Fibroblast of mammary gland (primary cell): ENCODE data around the gene TM9SF1.
A peak's percentile ranks its signal among the peaks of the same experiment; 100 is the strongest.

Source experiments
- DNase-seq: peaks from one replicate; pipeline ENCODE4 v3.0.0-alpha.2; 2010; ENCODE audit warnings: low read depth
- H3K4me3 ChIP-seq: 2 replicates; pipeline ENCODE4 v1.5.1; 2011; ENCODE audit warnings: low read depth, mild to moderate bottlenecking, low read length, moderate library complexity; ENCODE audit not compliant: control insufficient read depth
- TF ChIP-seq, protein P1 (sequence below): conservative IDR thresholded peaks from 2 replicates; pipeline ENCODE4 v1.5.1; 2011; ENCODE audit warnings: low read depth, low read length, inconsistent platforms; ENCODE audit not compliant: control insufficient read depth, insufficient read depth

The TM9SF1 gene, protein sequence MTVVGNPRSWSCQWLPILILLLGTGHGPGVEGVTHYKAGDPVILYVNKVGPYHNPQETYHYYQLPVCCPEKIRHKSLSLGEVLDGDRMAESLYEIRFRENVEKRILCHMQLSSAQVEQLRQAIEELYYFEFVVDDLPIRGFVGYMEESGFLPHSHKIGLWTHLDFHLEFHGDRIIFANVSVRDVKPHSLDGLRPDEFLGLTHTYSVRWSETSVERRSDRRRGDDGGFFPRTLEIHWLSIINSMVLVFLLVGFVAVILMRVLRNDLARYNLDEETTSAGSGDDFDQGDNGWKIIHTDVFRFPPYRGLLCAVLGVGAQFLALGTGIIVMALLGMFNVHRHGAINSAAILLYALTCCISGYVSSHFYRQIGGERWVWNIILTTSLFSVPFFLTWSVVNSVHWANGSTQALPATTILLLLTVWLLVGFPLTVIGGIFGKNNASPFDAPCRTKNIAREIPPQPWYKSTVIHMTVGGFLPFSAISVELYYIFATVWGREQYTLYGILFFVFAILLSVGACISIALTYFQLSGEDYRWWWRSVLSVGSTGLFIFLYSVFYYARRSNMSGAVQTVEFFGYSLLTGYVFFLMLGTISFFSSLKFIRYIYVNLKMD

GRCh38 chr14:24195186-24196070 lies at the start of gene TM9SF1:
Gene TM9SF1 (minus strand): TSS chr14:24195441. CDS start chr14:24195019, 422 bp downstream.
- peak within 1 kb of the TSS; percentile 69 for H3K4me3 ChIP-seq
- peak; percentile 83 for DNase-seq
- TF ChIP-seq, protein P1, sequence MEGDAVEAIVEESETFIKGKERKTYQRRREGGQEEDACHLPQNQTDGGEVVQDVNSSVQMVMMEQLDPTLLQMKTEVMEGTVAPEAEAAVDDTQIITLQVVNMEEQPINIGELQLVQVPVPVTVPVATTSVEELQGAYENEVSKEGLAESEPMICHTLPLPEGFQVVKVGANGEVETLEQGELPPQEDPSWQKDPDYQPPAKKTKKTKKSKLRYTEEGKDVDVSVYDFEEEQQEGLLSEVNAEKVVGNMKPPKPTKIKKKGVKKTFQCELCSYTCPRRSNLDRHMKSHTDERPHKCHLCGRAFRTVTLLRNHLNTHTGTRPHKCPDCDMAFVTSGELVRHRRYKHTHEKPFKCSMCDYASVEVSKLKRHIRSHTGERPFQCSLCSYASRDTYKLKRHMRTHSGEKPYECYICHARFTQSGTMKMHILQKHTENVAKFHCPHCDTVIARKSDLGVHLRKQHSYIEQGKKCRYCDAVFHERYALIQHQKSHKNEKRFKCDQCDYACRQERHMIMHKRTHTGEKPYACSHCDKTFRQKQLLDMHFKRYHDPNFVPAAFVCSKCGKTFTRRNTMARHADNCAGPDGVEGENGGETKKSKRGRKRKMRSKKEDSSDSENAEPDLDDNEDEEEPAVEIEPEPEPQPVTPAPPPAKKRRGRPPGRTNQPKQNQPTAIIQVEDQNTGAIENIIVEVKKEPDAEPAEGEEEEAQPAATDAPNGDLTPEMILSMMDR, result no peak

- H3K4me3 ChIP-seq, result peak overlapping the region; percentile 90
- TF ChIP-seq, protein P1, result no peak
- DNase-seq, result peak; percentile 14
Measured at GRCh38 chr14:24243336-24243836, 48.1 kb upstream of the TM9SF1 start.

DNA sequence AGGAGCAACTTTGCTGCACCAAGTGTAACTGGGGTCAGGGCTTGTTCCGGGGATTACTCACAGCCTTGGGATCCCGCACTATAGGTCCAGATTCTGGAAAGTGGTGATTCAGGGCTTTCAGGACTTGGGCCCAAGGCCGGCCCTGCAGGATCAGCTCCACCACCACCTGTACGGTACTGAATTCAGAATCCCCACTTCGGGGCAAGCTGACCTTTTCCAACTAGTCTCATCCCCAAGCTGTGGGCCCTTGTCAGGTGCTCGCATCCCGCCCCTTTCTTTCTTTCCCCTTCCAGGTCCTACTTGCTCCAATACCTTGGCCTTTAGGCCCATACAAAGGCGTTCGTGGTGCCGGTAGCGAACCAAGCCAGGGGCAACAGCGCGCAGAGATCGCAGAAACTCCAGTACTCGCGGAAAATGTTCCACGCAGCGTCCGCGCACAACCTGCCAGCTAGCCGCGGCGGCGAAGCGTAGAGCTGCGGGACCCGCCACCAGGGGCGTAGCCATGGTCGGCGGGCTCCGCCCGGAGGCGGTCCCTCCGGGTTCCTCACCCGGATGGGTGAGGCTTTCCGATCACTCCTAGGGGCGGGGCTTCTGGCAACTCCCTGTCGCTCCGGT lies 46.7 kb upstream of the TM9SF1 start:
- H3K4me3 ChIP-seq, result peak overlapping the region; percentile 90
- TF ChIP-seq, protein P1, result peak; percentile 19
- DNase-seq, result peak; percentile 86

GRCh38 chr14:24240110-24240918 lies 45.1 kb upstream of the TM9SF1 start:
- no peak overlapping the region for H3K4me3 ChIP-seq
- DNase-seq, result no peak
- TF ChIP-seq, protein P1, result no peak

DNA sequence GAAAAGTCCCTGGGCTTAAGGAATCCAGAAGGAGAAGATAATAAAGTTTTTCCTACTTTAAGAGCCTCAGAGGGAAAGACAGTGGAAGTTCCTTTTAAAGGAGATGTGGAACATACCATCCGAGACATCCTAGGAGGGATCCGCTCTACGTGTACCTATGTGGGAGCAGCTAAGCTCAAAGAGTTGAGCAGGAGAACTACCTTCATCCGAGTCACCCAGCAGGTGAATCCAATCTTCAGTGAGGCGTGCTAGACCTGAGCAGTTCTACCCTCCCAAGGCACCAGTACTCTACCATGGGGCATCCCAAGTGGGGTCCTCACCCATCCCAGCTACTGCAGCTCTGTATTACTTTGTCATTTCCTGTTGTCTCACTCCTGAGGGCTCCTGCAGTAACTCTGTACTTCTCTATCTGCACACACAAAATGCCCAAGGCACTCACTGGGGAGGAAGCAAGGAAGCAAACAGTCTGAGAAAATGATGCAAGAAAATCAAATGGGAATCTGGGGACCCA lies 43.3 kb upstream of the TM9SF1 start:
- no peak for DNase-seq
- no peak overlapping the region for H3K4me3 ChIP-seq
- TF ChIP-seq, protein P1, result no peak
